PC-9 (cell line): ENCODE results near the gene NAV3. TPM values are rescaled to one million over a fixed set of nuclear protein-coding genes. Genes with fewer than 3 reads are reported as not detected.

Source experiments
- BruUV-seq: library from RNA; stranded (reverse); fragments of 400-500 nt; replicated peaks from 2 replicates; lab custom pipeline; 2021; lab: Mats Ljungman, UMichigan
- CTCF ChIA-PET: fragments of 300-600 bp; sonication (Branson Sonifier 250); formaldehyde crosslinking; loops from one replicate; lab custom pipeline; 2022; ENCODE audit warnings: antibody characterized with exemption; lab: Charles Lee
- POLR2A ChIA-PET: fragments of 300-600 bp; sonication (Branson Sonifier 250); formaldehyde crosslinking; loops from one replicate; lab custom pipeline; 2022; ENCODE audit warnings: antibody characterized with exemption; ENCODE audit not compliant: unreplicated experiment; lab: Charles Lee
- DNase-seq, 2 experiments: peaks; one replicate each; pipeline versions ENCODE4 v3.0.0 to v3.0.0-alpha.2; 2015 to 2022; ENCODE audit warnings: mixed read lengths in 1 of 2
- H2AFZ ChIP-seq: fragments of 200-600 bp; sonication (generic); 2 replicates; pipeline ENCODE4 v1.8.1; 2017; ENCODE audit warnings: antibody characterized with exemption
- H3F3A ChIP-seq: fragments of 200-600 bp; sonication (generic); 2 replicates; pipeline ENCODE4 v1.8.1; 2017; ENCODE audit warnings: antibody characterized with exemption, mild to moderate bottlenecking, low read depth; ENCODE audit not compliant: insufficient read depth
- H3K27ac ChIP-seq: fragments of 200-600 bp; sonication (generic); 2 replicates; pipeline ENCODE4 v1.6.1; 2016; ENCODE audit warnings: mixed run types
- H3K27me3 ChIP-seq: fragments of 200-600 bp; sonication (generic); 2 replicates; pipeline ENCODE4 v1.6.1; 2016; ENCODE audit warnings: low read depth, mixed run types; ENCODE audit not compliant: insufficient read depth
- H3K36me3 ChIP-seq: fragments of 200-600 bp; sonication (generic); 2 replicates; pipeline ENCODE4 v1.6.1; 2016; ENCODE audit warnings: low read depth, mixed run types
- H3K4me1 ChIP-seq: fragments of 200-600 bp; sonication (generic); replicated peaks from 2 replicates; pipeline ENCODE4 v1.6.1; 2016; ENCODE audit warnings: mixed run types; ENCODE audit not compliant: insufficient read depth
- H3K4me2 ChIP-seq: fragments of 200-600 bp; sonication (generic); 2 replicates; pipeline ENCODE4 v1.6.1; 2017; ENCODE audit warnings: mixed run types
- H3K4me3 ChIP-seq: fragments of 200-600 bp; sonication (generic); 2 replicates; pipeline ENCODE4 v1.6.1; 2016; ENCODE audit warnings: mixed run types
- H3K79me2 ChIP-seq: fragments of 200-600 bp; sonication (generic); 2 replicates; pipeline ENCODE4 v1.6.1; 2017; ENCODE audit warnings: low read depth, mixed run types
- H3K9me2 ChIP-seq: fragments of 200-600 bp; sonication (generic); 2 replicates; pipeline ENCODE4 v1.8.1; 2017; ENCODE audit warnings: mild to moderate bottlenecking; ENCODE audit not compliant: insufficient read depth
- H3K9me3 ChIP-seq: fragments of 200-600 bp; sonication (generic); 2 replicates; pipeline ENCODE4 v1.8.1; 2016; ENCODE audit warnings: low read depth; ENCODE audit not compliant: insufficient read depth
- H4K20me1 ChIP-seq: fragments of 200-600 bp; sonication (generic); 2 replicates; pipeline ENCODE4 v1.8.1; 2017; ENCODE audit not compliant: insufficient read depth
- EZH2 ChIP-seq: fragments of 200-600 bp; sonication (generic); IDR thresholded peaks from 2 replicates; pipeline ENCODE4 v1.8.0; 2017; ENCODE audit warnings: antibody characterized with exemption, low read depth
- intact Hi-C: fragments of 100-400 bp; cut with micrococcal nuclease; formaldehyde crosslinking; loops from one replicate; pipeline ENCODE4 v1.10.0; 2022; ENCODE audit not compliant: unreplicated experiment
- total RNA-seq: library from RNA; stranded (reverse); gene quantifications from 2 replicates; pipeline ENCODE4 v1.2.3, GENCODE V29; 2021
- TF ChIP-seq, protein P1 (sequence below): fragments of 200-600 bp; sonication (generic); conservative IDR thresholded peaks from 2 replicates; pipeline ENCODE4 v1.6.1; 2017; ENCODE audit warnings: mixed run types, antibody characterized with exemption, mild to moderate bottlenecking, moderate library complexity

NAV3 gene
- total RNA-seq, 1 experiment from 2014 or later, result 13.6 TPM

GRCh38 chr12:78096909-78097597 is 266.4 kb downstream of the NAV3 start:
- ChIA-PET POLR2A (no interaction called here), CTCF (no interaction called here)
- no peaks in the 10 kb centered on the region for H3K27me3 ChIP-seq
- DNase-seq, result no peak
- TF ChIP-seq, protein P1, sequence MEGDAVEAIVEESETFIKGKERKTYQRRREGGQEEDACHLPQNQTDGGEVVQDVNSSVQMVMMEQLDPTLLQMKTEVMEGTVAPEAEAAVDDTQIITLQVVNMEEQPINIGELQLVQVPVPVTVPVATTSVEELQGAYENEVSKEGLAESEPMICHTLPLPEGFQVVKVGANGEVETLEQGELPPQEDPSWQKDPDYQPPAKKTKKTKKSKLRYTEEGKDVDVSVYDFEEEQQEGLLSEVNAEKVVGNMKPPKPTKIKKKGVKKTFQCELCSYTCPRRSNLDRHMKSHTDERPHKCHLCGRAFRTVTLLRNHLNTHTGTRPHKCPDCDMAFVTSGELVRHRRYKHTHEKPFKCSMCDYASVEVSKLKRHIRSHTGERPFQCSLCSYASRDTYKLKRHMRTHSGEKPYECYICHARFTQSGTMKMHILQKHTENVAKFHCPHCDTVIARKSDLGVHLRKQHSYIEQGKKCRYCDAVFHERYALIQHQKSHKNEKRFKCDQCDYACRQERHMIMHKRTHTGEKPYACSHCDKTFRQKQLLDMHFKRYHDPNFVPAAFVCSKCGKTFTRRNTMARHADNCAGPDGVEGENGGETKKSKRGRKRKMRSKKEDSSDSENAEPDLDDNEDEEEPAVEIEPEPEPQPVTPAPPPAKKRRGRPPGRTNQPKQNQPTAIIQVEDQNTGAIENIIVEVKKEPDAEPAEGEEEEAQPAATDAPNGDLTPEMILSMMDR, result no peak
- no peak for TF ChIP-seq EZH2
- H3K79me2 ChIP-seq, result no peaks in the 10 kb centered on the region
- no peak overlapping the region for H2AFZ ChIP-seq
- no peaks in the 10 kb centered on the region for H3K36me3 ChIP-seq
- no peak overlapping the region for H3K4me2 ChIP-seq
- intact Hi-C loops, result no loop called here
- no peaks in the 10 kb centered on the region for H3K9me3 ChIP-seq
- H3F3A ChIP-seq, result peaks cover 13% of the 10 kb centered on the region; the same call in 1 of the 2 replicates
- no peak overlapping the region for H3K27ac ChIP-seq
- BruUV-seq, result no TSS peak
- no peaks in the 10 kb centered on the region for H3K9me2 ChIP-seq
- no peak overlapping the region for H3K4me3 ChIP-seq
- peaks cover 18% of the 10 kb centered on the region for H3K4me1 ChIP-seq
- no peaks in the 10 kb centered on the region for H4K20me1 ChIP-seq

DNA sequence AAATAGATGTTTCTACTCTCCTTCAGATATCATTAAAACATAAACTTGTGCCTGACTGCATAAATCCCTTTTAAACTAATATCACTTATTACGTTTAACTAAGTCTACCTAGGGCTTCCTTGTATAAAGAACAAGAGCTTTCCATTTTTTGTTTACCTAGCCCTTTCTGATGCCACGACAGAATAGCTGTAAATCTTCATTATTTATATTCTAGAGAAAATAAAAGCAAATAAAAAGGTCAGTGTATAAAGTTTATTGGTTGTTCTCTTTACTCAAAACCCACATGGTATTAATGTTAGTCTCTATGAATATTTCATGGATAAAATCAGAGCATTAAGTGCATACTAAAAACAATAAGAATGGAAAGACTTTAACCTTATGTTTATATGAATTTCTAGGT is 269.1 kb downstream of the NAV3 start:
- no peaks in the 10 kb centered on the region for H3K79me2 ChIP-seq
- no peaks in the 10 kb centered on the region for H3K9me2 ChIP-seq
- CTCF ChIA-PET, result no interaction called here
- H3K27me3 ChIP-seq, result no peaks in the 10 kb centered on the region
- H3K4me2 ChIP-seq, result no peak overlapping the region
- peaks cover 23% of the 10 kb centered on the region for H3K4me1 ChIP-seq
- no peak overlapping the region for H3K27ac ChIP-seq
- no peaks in the 10 kb centered on the region for H3K36me3 ChIP-seq
- H3K4me3 ChIP-seq, result no peak overlapping the region
- peaks cover 15% of the 10 kb centered on the region; the same call in 1 of the 2 replicates for H3F3A ChIP-seq
- intact Hi-C loops, result no loop called here
- no peak overlapping the region for H2AFZ ChIP-seq
- H4K20me1 ChIP-seq, result no peaks in the 10 kb centered on the region
- POLR2A ChIA-PET, result no interaction called here
- H3K9me3 ChIP-seq, result no peaks in the 10 kb centered on the region
- no peak for TF ChIP-seq EZH2
- TF ChIP-seq, protein P1, result no peak
- no TSS peak for BruUV-seq
- DNase-seq, result no peak

DNA sequence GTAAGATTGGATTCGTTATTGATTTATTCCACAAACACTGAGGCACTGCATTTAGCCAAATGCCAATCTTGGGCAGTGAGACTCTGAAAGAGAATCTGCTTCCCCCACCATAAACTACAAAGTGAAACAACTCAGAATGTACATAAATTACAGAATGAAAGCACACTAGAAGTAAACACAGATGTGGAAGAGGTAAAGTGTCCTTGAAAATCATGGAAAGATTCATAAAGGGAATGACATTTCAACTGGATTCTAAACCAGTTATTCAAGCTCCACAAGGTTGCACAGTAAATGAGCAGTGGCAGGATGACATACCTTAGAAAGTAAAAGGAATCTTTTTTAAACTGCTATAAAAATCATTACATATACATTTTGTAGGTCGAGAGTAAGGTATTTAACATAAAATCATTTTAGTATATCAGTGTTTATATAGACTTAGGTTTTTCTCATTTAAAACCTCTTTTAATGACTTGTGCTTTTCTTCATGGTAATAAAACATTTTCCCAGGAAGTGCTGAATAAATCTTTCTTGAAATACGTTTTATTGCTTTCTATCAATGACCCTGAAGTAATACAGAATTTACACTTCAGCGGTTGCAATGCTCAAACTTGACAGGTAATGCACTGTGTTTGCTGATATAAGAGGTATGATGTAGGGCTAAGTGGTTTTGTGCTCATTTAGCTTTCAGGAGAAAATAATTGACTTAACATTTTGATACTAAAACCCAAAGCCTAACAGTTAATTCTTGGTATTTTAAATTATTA is 270.6 kb downstream of the NAV3 start:
- TF ChIP-seq, protein P1, result no peak
- no peak for TF ChIP-seq EZH2
- CTCF ChIA-PET, result no interaction called here

More for the DNA sequence above, 270.6 kb downstream of the NAV3 start:
- intact Hi-C loops, result no loop called here
- no peaks in the 10 kb centered on the region for H3K27me3 ChIP-seq
- H3K9me2 ChIP-seq, result no peaks in the 10 kb centered on the region
- H3K4me2 ChIP-seq, result peak overlapping the region; percentile 60
- POLR2A ChIA-PET, result no interaction called here
- no peaks in the 10 kb centered on the region for H3K9me3 ChIP-seq
- DNase-seq, result peak in 1 of 2 experiments; percentile 57
- BruUV-seq, result no TSS peak
- peak overlapping the region; percentile 21; the same call in 1 of the 2 replicates for H2AFZ ChIP-seq
- H3F3A ChIP-seq, result peaks cover 15% of the 10 kb centered on the region; the same call in 1 of the 2 replicates
- peak overlapping the region; percentile 16 for H3K4me3 ChIP-seq
- peaks cover 23% of the 10 kb centered on the region for H3K4me1 ChIP-seq
- no peaks in the 10 kb centered on the region for H4K20me1 ChIP-seq
- H3K27ac ChIP-seq, result peak overlapping the region; percentile 18; the same call in 1 of the 2 replicates
- no peaks in the 10 kb centered on the region for H3K79me2 ChIP-seq
- no peaks in the 10 kb centered on the region for H3K36me3 ChIP-seq
